Erythroblast (primary cell): ENCODE measurements around the gene SLF2.

Source experiments
- GATA1 ChIP-seq: IDR thresholded peaks from 2 replicates; pipeline ENCODE4 v1.6.1; 2011; ENCODE audit warnings: low read depth, mild to moderate bottlenecking, control low read depth, low read length, moderate library complexity
- POLR2A ChIP-seq: IDR thresholded peaks from 2 replicates; pipeline ENCODE4 v1.6.1; 2011; ENCODE audit warnings: mild to moderate bottlenecking, low read length

DNA sequence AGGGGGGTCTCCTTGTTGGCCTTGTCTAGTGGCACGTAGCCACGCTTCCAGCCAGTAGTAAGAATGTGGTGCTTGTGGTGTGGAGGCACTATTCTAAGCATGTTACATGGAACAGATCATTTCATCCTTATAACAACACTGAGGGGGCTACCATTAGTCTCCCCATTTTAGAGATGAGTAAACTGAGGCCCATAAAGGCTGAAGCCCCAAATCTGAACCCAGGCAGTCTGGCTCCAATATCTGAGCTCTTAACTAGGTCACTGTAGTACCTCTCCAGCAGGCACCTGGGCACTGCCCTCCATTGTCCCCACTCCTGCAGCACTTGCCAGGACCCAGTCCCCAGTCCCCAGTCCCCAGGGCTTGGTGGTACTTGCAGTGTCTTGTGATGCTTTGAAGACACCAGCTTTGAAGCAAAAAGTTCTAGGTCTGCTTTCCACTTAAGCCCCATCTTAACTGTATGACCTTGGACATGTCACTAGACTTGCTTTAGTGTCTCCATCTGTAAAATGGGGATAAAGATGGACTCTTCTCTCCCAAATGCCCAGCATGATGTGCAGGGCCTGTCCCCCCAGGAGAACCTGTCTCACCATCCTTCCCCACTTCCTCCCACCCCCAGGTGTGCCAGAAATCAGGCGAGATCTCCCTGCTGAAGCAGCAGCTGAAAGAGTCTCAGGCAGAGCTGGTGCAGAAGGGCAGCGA lies 93.3 kb downstream of the SLF2 start:
- TF ChIP-seq POLR2A (no peak), GATA1 (no peak)
